ENCODE data around the gene RAP2B. TPM values are rescaled to one million over a fixed set of nuclear protein-coding genes. Genes with fewer than 3 reads are reported as not detected.

RAP2B gene
- polyA plus RNA-seq, 1 donor from 2014 or later = 3.9 TPM

- no peak for TF ChIP-seq MXI1 (conservative IDR thresholded peaks at IDR 0.05; ENCODE audit: poor library complexity, severe bottlenecking)
- no peak for TF ChIP-seq EP300 (conservative IDR thresholded peaks at IDR 0.05; ENCODE audit: poor library complexity, severe bottlenecking)
- no peak for TF ChIP-seq REST (IDR thresholded peaks at IDR 0.05; ENCODE audit: borderline replicate concordance)
- TF ChIP-seq RAD21 (conservative IDR thresholded peaks at IDR 0.05) = no peak
- TF ChIP-seq POLR2AphosphoS5 (IDR thresholded peaks at IDR 0.05) = no peak
- no peak for TF ChIP-seq SMC3 (conservative IDR thresholded peaks at IDR 0.05; ENCODE audit: poor library complexity)
- TF ChIP-seq EZH2 (IDR thresholded peaks at IDR 0.05; ENCODE audit: borderline replicate concordance, insufficient read depth, low read length, poor library complexity, severe bottlenecking) = no peak
- no peak for TF ChIP-seq TAF1 (IDR thresholded peaks at IDR 0.05; ENCODE audit: low read depth)
- TF ChIP-seq, protein P1, sequence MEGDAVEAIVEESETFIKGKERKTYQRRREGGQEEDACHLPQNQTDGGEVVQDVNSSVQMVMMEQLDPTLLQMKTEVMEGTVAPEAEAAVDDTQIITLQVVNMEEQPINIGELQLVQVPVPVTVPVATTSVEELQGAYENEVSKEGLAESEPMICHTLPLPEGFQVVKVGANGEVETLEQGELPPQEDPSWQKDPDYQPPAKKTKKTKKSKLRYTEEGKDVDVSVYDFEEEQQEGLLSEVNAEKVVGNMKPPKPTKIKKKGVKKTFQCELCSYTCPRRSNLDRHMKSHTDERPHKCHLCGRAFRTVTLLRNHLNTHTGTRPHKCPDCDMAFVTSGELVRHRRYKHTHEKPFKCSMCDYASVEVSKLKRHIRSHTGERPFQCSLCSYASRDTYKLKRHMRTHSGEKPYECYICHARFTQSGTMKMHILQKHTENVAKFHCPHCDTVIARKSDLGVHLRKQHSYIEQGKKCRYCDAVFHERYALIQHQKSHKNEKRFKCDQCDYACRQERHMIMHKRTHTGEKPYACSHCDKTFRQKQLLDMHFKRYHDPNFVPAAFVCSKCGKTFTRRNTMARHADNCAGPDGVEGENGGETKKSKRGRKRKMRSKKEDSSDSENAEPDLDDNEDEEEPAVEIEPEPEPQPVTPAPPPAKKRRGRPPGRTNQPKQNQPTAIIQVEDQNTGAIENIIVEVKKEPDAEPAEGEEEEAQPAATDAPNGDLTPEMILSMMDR (IDR thresholded peaks at IDR 0.05; ENCODE audit: poor library complexity, severe bottlenecking) = no peak
- no peak overlapping the region for H3K27ac ChIP-seq (ENCODE audit: low read length)
- H3K27me3 ChIP-seq (ENCODE audit: insufficient read depth, low read depth, low read length) = no peaks in the 10 kb centered on the region
- no peaks in the 10 kb centered on the region for H3K79me2 ChIP-seq (replicated peaks; ENCODE audit: insufficient read depth, low read length)
- H3K9ac ChIP-seq (ENCODE audit: low read length) = no peak overlapping the region
- no peaks in the 10 kb centered on the region for H3K9me2 ChIP-seq (ENCODE audit: insufficient read depth, low read length)
- no peaks in the 10 kb centered on the region for H3K36me3 ChIP-seq (ENCODE audit: insufficient read depth, low read length)
- no peaks in the 10 kb centered on the region for H3F3A ChIP-seq (ENCODE audit: insufficient read depth, low read length, poor library complexity, severe bottlenecking)
- no peaks in the 10 kb centered on the region for H3K9me3 ChIP-seq (ENCODE audit: low read length)
- no peak overlapping the region for H2AFZ ChIP-seq (ENCODE audit: low read depth, low read length)
- no peak overlapping the region for H3K4me3 ChIP-seq (ENCODE audit: low read length)
- no peaks in the 10 kb centered on the region for H4K20me1 ChIP-seq (ENCODE audit: insufficient read depth)
- H3K4me2 ChIP-seq (ENCODE audit: low read length) = no peak overlapping the region
Observed at GRCh38 chr3:153176197-153176596, 14.2 kb downstream of the RAP2B start.

DNA sequence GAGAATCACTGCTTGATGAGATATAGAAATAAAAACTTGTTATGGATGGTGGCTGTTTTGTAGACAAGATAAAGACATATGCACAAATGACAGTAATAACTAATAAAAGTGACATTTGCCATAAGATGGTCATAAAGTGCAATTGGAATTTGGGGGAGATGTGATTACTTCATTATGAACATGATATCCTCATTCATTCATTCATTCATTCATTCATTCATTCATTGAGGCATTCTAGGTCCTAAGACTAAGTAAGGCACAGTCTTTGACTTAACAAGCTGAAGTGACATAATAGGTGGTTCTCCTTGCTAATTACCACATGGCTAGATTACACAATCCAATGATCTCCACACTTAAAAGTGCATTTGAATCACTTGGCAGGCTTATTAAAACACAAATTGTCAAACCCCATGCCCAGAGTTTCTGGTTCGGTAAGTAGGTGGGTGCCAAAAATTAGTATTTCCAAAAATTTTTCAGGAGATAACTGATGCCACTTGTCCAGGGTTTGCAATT lies 18.9 kb downstream of the RAP2B start:
- Histone ChIP-seq H3K79me2 (replicated peaks; ENCODE audit: insufficient read depth, low read length) (no peaks in the 10 kb centered on the region), H3K9me2 (ENCODE audit: insufficient read depth, low read length) (no peaks in the 10 kb centered on the region), H3K27me3 (ENCODE audit: insufficient read depth, low read depth, low read length) (no peaks in the 10 kb centered on the region), H3F3A (ENCODE audit: insufficient read depth, low read length, poor library complexity, severe bottlenecking) (no peaks in the 10 kb centered on the region), H3K4me2 (ENCODE audit: low read length) (no peak overlapping the region), H3K4me3 (ENCODE audit: low read length) (no peak overlapping the region), H3K36me3 (ENCODE audit: insufficient read depth, low read length) (no peaks in the 10 kb centered on the region), H3K9ac (ENCODE audit: low read length) (no peak overlapping the region), H3K27ac (ENCODE audit: low read length) (no peak overlapping the region), H4K20me1 (ENCODE audit: insufficient read depth) (no peaks in the 10 kb centered on the region), H3K9me3 (ENCODE audit: low read length) (no peaks in the 10 kb centered on the region), H2AFZ (ENCODE audit: low read depth, low read length) (no peak overlapping the region)
- TF ChIP-seq TAF1 (IDR thresholded peaks at IDR 0.05; ENCODE audit: low read depth) (no peak), EZH2 (IDR thresholded peaks at IDR 0.05; ENCODE audit: borderline replicate concordance, insufficient read depth, low read length, poor library complexity, severe bottlenecking) (no peak), REST (IDR thresholded peaks at IDR 0.05; ENCODE audit: borderline replicate concordance) (no peak), RAD21 (conservative IDR thresholded peaks at IDR 0.05) (no peak), MXI1 (conservative IDR thresholded peaks at IDR 0.05; ENCODE audit: poor library complexity, severe bottlenecking) (no peak), SMC3 (conservative IDR thresholded peaks at IDR 0.05; ENCODE audit: poor library complexity) (no peak)

Data from neural cell (in vitro differentiated cells).